Measurements from ENCODE around the gene PAX8. TPM values are rescaled to one million over a fixed set of nuclear protein-coding genes. Genes with fewer than 3 reads are reported as not detected.

PAX8 gene
- total and polyA plus RNA-seq, 12 donors = 1.7 to 72.3 (median 11.6) TPM

GRCh38 chr2:113169586-113169985 lies 109.1 kb downstream of the PAX8 start:
- intact Hi-C loops (cut with DNase I) = no loop called here
- Histone ChIP-seq H3K9me3 (replicated peaks in 1 of 3) (no peaks in the 10 kb centered on the region), H3K27me3 (no peaks in the 10 kb centered on the region), H3K27ac (no peak overlapping the region), H3K4me3 (no peak overlapping the region), H3K36me3 (replicated peaks in 1 of 2) (no peaks in the 10 kb centered on the region), H3K4me1 (replicated peaks in 1 of 2) (peaks cover 25 to 32% of the 10 kb centered on the region in 2 donors)
- TF ChIP-seq POLR2A (IDR thresholded peaks at IDR 0.05) = no peak
- TF ChIP-seq CTCF (IDR thresholded peaks at IDR 0.05) = no peak
- 90 to 94% (median 93%) methylated on average over 3 of the region's 3 CpGs for WGBS, 4 donors
- peak in 1 of 7 donors; percentile 5 for DNase-seq

GRCh38 chr2:113169002-113169530 lies 109.7 kb downstream of the PAX8 start:
- H3K27ac ChIP-seq = peak overlapping the region in 1 of 5 donors; percentile 98
- TF ChIP-seq CTCF (IDR thresholded peaks at IDR 0.05) (no peak), POLR2A (IDR thresholded peaks at IDR 0.05) (no peak)
- 91 to 93% (median 91%) methylated on average over 8 of the region's 8 CpGs for WGBS, 4 donors
- no peaks in the 10 kb centered on the region for H3K36me3 ChIP-seq (replicated peaks in 1 of 2)
- peak in 2 of 7 donors; percentile 7 to 44 for DNase-seq
- no peaks in the 10 kb centered on the region for H3K27me3 ChIP-seq
- intact Hi-C loops (cut with DNase I) = no loop called here
- no peaks in the 10 kb centered on the region for H3K9me3 ChIP-seq (replicated peaks in 1 of 3)
- peaks cover 25 to 36% of the 10 kb centered on the region in 2 donors for H3K4me1 ChIP-seq (replicated peaks in 1 of 2)
- H3K4me3 ChIP-seq = no peak overlapping the region

- Histone ChIP-seq H3K9me3 (replicated peaks in 1 of 3) (no peaks in the 10 kb centered on the region), H3K4me3 (no peak overlapping the region), H3K27me3 (no peaks in the 10 kb centered on the region), H3K27ac (peak overlapping the region; percentile 82 to 99 (median 94)), H3K36me3 (replicated peaks in 1 of 2) (no peaks in the 10 kb centered on the region), H3K4me1 (replicated peaks in 1 of 2) (peaks cover 25 to 36% of the 10 kb centered on the region in 2 donors)
- no peak for TF ChIP-seq CTCF (IDR thresholded peaks at IDR 0.05)
- 66 to 71% (median 70%) methylated on average over 6 of the region's 6 CpGs; no CpG with 5 or more reads in 1 of the 4 donors for WGBS, 4 donors
- intact Hi-C loops (cut with DNase I) = no loop called here
- peak in 2 of 7 donors; percentile 13 to 50 for DNase-seq
Observed at GRCh38 chr2:113167962-113168340, 110.8 kb downstream of the PAX8 start.

- peak; percentile 74 to 94 (median 92) for DNase-seq
- 21 to 37% (median 31%) methylated on average over 8 to 12 of the region's 12 CpGs for WGBS, 4 donors
- Histone ChIP-seq H3K27me3 (no peaks in the 10 kb centered on the region), H3K9me3 (replicated peaks in 1 of 3) (no peaks in the 10 kb centered on the region), H3K36me3 (replicated peaks in 1 of 2) (no peaks in the 10 kb centered on the region), H3K4me1 (replicated peaks in 1 of 2) (peaks cover 25 to 36% of the 10 kb centered on the region in 2 donors), H3K4me3 (no peak overlapping the region), H3K27ac (peak overlapping the region; percentile 82 to 99 (median 94))
- intact Hi-C loops (cut with DNase I) = no loop called here
- TF ChIP-seq POLR2A (IDR thresholded peaks at IDR 0.05) = peak in 1 of 2 donors; percentile 66
- TF ChIP-seq CTCF (IDR thresholded peaks at IDR 0.05) = no peak
Observed at GRCh38 chr2:113167115-113167932, 111.4 kb downstream of the PAX8 start.

Measured in adrenal gland (tissue), 12 donors.